SU-DHL-6 (cell line): Measurements from ENCODE around the gene PSME3IP1.
"Not testable (repeated sequence)": the region's sequence is repeated elsewhere in the genome, so short reads cannot be mapped to it uniquely, and the experiment has no call there.

Experiments
- H2AFZ ChIP-seq: fragments of 200-600 bp; sonication (generic); 2 replicates; pipeline ENCODE4 v1.6.1; 2014; ENCODE audit warnings: low read depth, mild to moderate bottlenecking, moderate library complexity, mixed read lengths, antibody characterized with exemption, low read length; ENCODE audit not compliant: severe bottlenecking
- H3F3A ChIP-seq: fragments of 200-600 bp; shearing (Covaris generic); 2 replicates; pipeline ENCODE4 v1.6.0; 2016; ENCODE audit warnings: antibody characterized with exemption, mild to moderate bottlenecking; ENCODE audit not compliant: insufficient read depth
- H3K27ac ChIP-seq: fragments of 200-600 bp; sonication (generic); 2 replicates; pipeline ENCODE4 v1.5.1; 2016; ENCODE audit warnings: low read depth, mild to moderate bottlenecking, low read length, moderate library complexity, mixed read lengths
- H3K27me3 ChIP-seq: fragments of 200-600 bp; sonication (generic), shearing (Covaris generic); 2 replicates; pipeline ENCODE4 v1.6.0; 2014; ENCODE audit warnings: mild to moderate bottlenecking, low read length
- H3K36me3 ChIP-seq: fragments of 200-600 bp; sonication (generic); 2 replicates; pipeline ENCODE4 v1.6.1; 2014; ENCODE audit warnings: mild to moderate bottlenecking, low read length, mixed read lengths
- H3K4me2 ChIP-seq: fragments of 300-600, 200-600 bp; shearing (Covaris generic), sonication (generic); 2 replicates; pipeline ENCODE4 v1.6.0; 2014; ENCODE audit warnings: low read length, low read depth, mild to moderate bottlenecking; ENCODE audit not compliant: poor library complexity, severe bottlenecking
- H3K4me3 ChIP-seq: fragments of 200-600 bp; sonication (generic); 2 replicates; pipeline ENCODE4 v1.5.1; 2014; ENCODE audit warnings: antibody characterized with exemption, low read length, mild to moderate bottlenecking, mixed read lengths; ENCODE audit not compliant: insufficient read depth, poor library complexity, severe bottlenecking
- H3K79me2 ChIP-seq: fragments of 200-600 bp; sonication (generic); 2 replicates; pipeline ENCODE4 v1.6.1; 2014; ENCODE audit warnings: mild to moderate bottlenecking, low read length, moderate library complexity; ENCODE audit not compliant: insufficient read depth
- H3K9ac ChIP-seq: fragments of 200-600 bp; sonication (generic); 2 replicates; pipeline ENCODE4 v1.7.0; 2014; ENCODE audit warnings: mild to moderate bottlenecking, low read length
- H3K9me2 ChIP-seq: fragments of 200-600 bp; sonication (generic); replicated peaks from 2 replicates; pipeline ENCODE4 v1.6.1; 2014; ENCODE audit warnings: low read length; ENCODE audit not compliant: insufficient read depth
- H3K9me3 ChIP-seq: fragments of 200-600 bp; sonication (generic); 2 replicates; pipeline ENCODE4 v1.6.1; 2014; ENCODE audit warnings: low read length, mixed read lengths; ENCODE audit not compliant: insufficient read depth
- H4K20me1 ChIP-seq: fragments of 200-600 bp; sonication (generic); 2 replicates; pipeline ENCODE4 v1.6.1; 2014; ENCODE audit warnings: low read depth, mild to moderate bottlenecking, antibody characterized with exemption, low read length, moderate library complexity, mixed read lengths
- EZH2phosphoT487 ChIP-seq: fragments of 200-600 bp; sonication (generic), shearing (Covaris generic); conservative IDR thresholded peaks from 2 replicates; pipeline ENCODE4 v1.6.1; 2018; ENCODE audit warnings: mild to moderate bottlenecking, antibody characterized with exemption, low read length, moderate library complexity, mixed read lengths
- TF ChIP-seq, protein P1 (sequence below): fragments of 200-600 bp; sonication (generic); IDR thresholded peaks from one replicate; pipeline ENCODE4 v1.5.1; 2017; ENCODE audit warnings: antibody characterized with exemption, mild to moderate bottlenecking, low read length, moderate library complexity; ENCODE audit not compliant: insufficient read depth, poor library complexity, severe bottlenecking

PSME3IP1 gene

DNA sequence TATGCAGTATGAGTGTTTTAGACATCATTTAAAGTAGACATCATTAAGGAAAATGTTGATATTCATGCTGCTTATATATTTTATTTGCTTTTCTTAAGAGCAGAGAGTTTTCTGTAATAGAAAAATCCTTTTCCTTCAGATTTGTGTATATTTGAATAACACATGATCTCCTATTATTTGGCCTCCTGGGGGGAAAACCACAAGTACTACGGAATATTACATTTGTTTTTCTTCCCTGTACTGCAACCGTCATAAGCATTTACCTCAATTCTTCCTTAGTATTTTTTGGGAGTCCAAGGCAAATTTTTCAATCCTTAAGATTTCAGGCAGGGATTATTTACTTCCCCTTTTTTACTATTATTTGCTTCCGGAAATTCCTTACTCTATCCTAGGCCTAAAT is 6.3 kb upstream of the PSME3IP1 start:
- Histone ChIP-seq H3K9me2 (no peaks in the 10 kb centered on the region), H3K27me3 (no peaks in the 10 kb centered on the region), H3K9ac (no peak overlapping the region), H3K4me3 (no peak overlapping the region), H3F3A (no peaks in the 10 kb centered on the region), H2AFZ (no peak overlapping the region), H3K79me2 (peaks cover 71% of the 10 kb centered on the region), H4K20me1 (peaks cover 5% of the 10 kb centered on the region; the same call in 1 of the 2 replicates), H3K36me3 (no peaks in the 10 kb centered on the region), H3K27ac (no peak overlapping the region), H3K9me3 (no peaks in the 10 kb centered on the region), H3K4me2 (no peak overlapping the region)
- TF ChIP-seq EZH2phosphoT487 = no peak

DNA sequence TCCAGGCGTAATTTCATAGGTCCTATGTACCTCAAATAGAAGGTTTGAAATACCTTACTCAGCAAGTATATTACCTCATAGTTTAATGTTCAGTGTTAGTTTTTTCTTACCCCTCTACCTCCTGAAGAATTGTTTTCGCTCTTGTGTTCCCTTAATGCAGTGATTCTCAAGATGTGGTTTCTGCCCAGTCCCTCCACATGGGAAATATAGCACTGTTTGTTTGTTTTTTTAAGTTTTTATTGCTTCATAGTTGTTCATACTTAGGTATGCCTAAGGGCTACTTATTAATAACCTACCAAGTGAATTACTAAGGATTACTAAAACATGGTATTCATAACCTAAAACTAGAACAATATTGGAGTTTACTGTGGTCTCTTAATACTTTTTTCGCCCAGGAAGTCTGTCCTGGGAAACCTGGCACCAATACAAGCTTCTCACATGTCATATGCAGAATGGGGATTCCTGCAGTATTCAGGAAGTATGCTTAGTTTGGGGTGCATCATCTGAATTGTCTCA is 5.3 kb upstream of the PSME3IP1 start:
- Histone ChIP-seq H3K36me3 (no peaks in the 10 kb centered on the region), H3F3A (no peaks in the 10 kb centered on the region), H2AFZ (no peak overlapping the region), H3K9ac (no peak overlapping the region), H4K20me1 (peaks cover 5% of the 10 kb centered on the region; the same call in 1 of the 2 replicates), H3K27ac (no peak overlapping the region), H3K27me3 (no peaks in the 10 kb centered on the region), H3K9me2 (no peaks in the 10 kb centered on the region), H3K79me2 (peaks cover 75% of the 10 kb centered on the region), H3K4me2 (no peak overlapping the region), H3K4me3 (no peak overlapping the region), H3K9me3 (no peaks in the 10 kb centered on the region)
- TF ChIP-seq, protein P1, sequence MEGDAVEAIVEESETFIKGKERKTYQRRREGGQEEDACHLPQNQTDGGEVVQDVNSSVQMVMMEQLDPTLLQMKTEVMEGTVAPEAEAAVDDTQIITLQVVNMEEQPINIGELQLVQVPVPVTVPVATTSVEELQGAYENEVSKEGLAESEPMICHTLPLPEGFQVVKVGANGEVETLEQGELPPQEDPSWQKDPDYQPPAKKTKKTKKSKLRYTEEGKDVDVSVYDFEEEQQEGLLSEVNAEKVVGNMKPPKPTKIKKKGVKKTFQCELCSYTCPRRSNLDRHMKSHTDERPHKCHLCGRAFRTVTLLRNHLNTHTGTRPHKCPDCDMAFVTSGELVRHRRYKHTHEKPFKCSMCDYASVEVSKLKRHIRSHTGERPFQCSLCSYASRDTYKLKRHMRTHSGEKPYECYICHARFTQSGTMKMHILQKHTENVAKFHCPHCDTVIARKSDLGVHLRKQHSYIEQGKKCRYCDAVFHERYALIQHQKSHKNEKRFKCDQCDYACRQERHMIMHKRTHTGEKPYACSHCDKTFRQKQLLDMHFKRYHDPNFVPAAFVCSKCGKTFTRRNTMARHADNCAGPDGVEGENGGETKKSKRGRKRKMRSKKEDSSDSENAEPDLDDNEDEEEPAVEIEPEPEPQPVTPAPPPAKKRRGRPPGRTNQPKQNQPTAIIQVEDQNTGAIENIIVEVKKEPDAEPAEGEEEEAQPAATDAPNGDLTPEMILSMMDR = no peak
- no peak for TF ChIP-seq EZH2phosphoT487

DNA sequence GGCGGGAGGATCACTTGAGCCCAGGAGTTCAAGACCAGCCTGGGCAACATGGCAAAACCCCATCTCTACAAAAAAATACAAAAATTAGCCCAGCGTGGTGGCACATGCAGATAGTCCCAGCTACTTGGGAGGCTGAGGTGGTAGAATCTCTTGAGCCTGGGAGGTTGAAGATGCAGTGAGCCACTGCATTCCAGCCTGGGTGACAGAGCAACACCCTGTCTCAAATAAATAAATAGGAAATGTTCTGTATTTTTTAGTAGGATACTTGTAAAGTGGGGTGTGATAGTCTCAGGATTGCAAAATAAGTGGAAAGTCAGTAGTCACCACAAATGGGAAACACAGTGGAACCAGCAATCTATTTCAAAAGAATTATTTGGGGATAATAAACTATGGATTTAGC is 4.3 kb upstream of the PSME3IP1 start:
- no peaks in the 10 kb centered on the region for H3K27me3 ChIP-seq
- no peaks in the 10 kb centered on the region for H3F3A ChIP-seq
- no peak overlapping the region for H3K4me3 ChIP-seq
- no peak overlapping the region for H3K4me2 ChIP-seq
- no peaks in the 10 kb centered on the region for H3K36me3 ChIP-seq
- H3K9me3 ChIP-seq = no peaks in the 10 kb centered on the region
- no peak overlapping the region for H2AFZ ChIP-seq
- H3K9ac ChIP-seq = no peak overlapping the region
- H3K27ac ChIP-seq = no peak overlapping the region
- no peaks in the 10 kb centered on the region for H3K9me2 ChIP-seq
- TF ChIP-seq, protein P1 = no peak
- TF ChIP-seq EZH2phosphoT487 = no peak
- peaks cover 5% of the 10 kb centered on the region; the same call in 1 of the 2 replicates for H4K20me1 ChIP-seq
- peaks cover 78% of the 10 kb centered on the region for H3K79me2 ChIP-seq

DNA sequence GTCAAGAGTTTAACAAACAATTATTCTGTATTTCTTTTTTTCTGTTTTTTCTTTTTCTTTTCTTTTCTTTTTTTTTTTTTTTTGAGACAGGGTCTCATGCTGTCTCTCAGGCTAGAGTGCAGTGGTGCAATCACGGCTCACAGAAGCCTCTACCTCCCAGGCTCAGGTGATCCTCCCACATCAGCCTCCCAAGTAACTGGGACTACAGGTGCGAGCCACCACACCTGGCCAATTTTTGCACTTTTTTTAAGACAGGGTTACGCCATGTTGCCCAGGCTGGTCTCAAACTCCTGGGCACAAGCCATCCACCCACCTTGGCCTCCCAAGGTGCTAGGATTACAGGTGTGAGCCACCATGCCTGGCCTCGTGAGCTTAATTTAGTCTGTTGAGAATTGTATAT is 3.7 kb upstream of the PSME3IP1 start:
- not testable (repeated sequence) for H3K36me3 ChIP-seq, H3K4me2 ChIP-seq, H2AFZ ChIP-seq, H3K4me3 ChIP-seq, H3K9ac ChIP-seq, H3K9me2 ChIP-seq, H4K20me1 ChIP-seq, H3K27ac ChIP-seq, H3K9me3 ChIP-seq, H3F3A ChIP-seq, H3K27me3 ChIP-seq
- peaks cover 84% of the 10 kb centered on the region for H3K79me2 ChIP-seq
